Neuronal stem cell (in vitro differentiated cells): Measurements from ENCODE around the gene CIAO2A.
"Not testable (repeated sequence)": the region's sequence is repeated elsewhere in the genome, so short reads cannot be mapped to it uniquely, and the experiment has no call there.

Source experiments
- DNase-seq: peaks from one replicate; pipeline ENCODE4 v3.0.0-alpha.2; 2013; ENCODE audit warnings: low spot score
- H2AFZ ChIP-seq: one replicate; pipeline ENCODE4 v1.6.1; 2013; ENCODE audit warnings: mild to moderate bottlenecking, low read length, inconsistent platforms
- H2AK5ac ChIP-seq: 2 replicates; pipeline ENCODE4 v1.6.1; 2013; ENCODE audit warnings: low read depth, mild to moderate bottlenecking, inconsistent platforms, low read length, moderate library complexity, mixed read lengths
- H2BK120ac ChIP-seq: 2 replicates; pipeline ENCODE4 v1.6.1; 2013; ENCODE audit warnings: low read depth, mild to moderate bottlenecking, inconsistent platforms, low read length, moderate library complexity, mixed read lengths
- H2BK12ac ChIP-seq: one replicate; pipeline ENCODE4 v1.6.1; 2013; ENCODE audit warnings: low read length, inconsistent platforms
- H2BK15ac ChIP-seq: 2 replicates; pipeline ENCODE4 v1.6.1; 2013; ENCODE audit warnings: mild to moderate bottlenecking, low read length, inconsistent platforms, mixed read lengths
- H2BK5ac ChIP-seq: one replicate; pipeline ENCODE4 v1.6.1; 2013; ENCODE audit warnings: inconsistent platforms, mild to moderate bottlenecking, low read length, moderate library complexity
- H3K14ac ChIP-seq: one replicate; pipeline ENCODE4 v1.6.1; 2013; ENCODE audit warnings: low read length, inconsistent platforms
- H3K18ac ChIP-seq: 2 replicates; pipeline ENCODE4 v1.6.1; 2013; ENCODE audit warnings: low read length, inconsistent platforms
- H3K23ac ChIP-seq: 2 replicates; pipeline ENCODE4 v1.6.1; 2013; ENCODE audit warnings: low read depth, mild to moderate bottlenecking, mixed read lengths, low read length, inconsistent platforms; ENCODE audit not compliant: poor library complexity
- H3K27ac ChIP-seq: replicated peaks from 3 replicates; pipeline ENCODE4 v1.5.1; 2013; ENCODE audit warnings: low read length, inconsistent platforms
- H3K27me3 ChIP-seq, 3 experiments: 2 replicates each; pipeline ENCODE4 v1.6.1; 2013; ENCODE audit warnings: low read length in 3 of 3, mild to moderate bottlenecking in 2 of 3, inconsistent platforms in 1 of 3, low read depth in 1 of 3, mixed read lengths in 1 of 3, moderate library complexity in 1 of 3; ENCODE audit not compliant: control insufficient read depth in 3 of 3, insufficient read depth in 3 of 3
- H3K36me3 ChIP-seq, 2 donors: replicated peaks in 1 of 2; 2 replicates each; pipeline ENCODE4 v1.6.1; 2013; ENCODE audit warnings: low read length in 2 of 2; ENCODE audit not compliant: control insufficient read depth in 2 of 2, insufficient read depth in 2 of 2
- H3K4ac ChIP-seq: 2 replicates; pipeline ENCODE4 v1.6.1; 2013; ENCODE audit warnings: inconsistent platforms, mild to moderate bottlenecking, low read length, moderate library complexity
- H3K4me1 ChIP-seq, 2 donors: 1 replicate in 1 of 2; 2 replicates in 1 of 2; pipeline ENCODE4 v1.6.1; 2013; ENCODE audit warnings: low read length in 2 of 2, low read depth in 1 of 2; ENCODE audit not compliant: control insufficient read depth in 2 of 2, insufficient read depth in 1 of 2
- H3K4me2 ChIP-seq: one replicate; pipeline ENCODE4 v1.6.1; 2013; ENCODE audit warnings: mild to moderate bottlenecking, low read length, inconsistent platforms; ENCODE audit not compliant: insufficient read depth, poor library complexity, severe bottlenecking
- H3K4me3 ChIP-seq, 2 donors: 2 replicates each; pipeline ENCODE4 v1.5.1; 2013; ENCODE audit warnings: low read length in 2 of 2, mild to moderate bottlenecking in 2 of 2, inconsistent platforms in 1 of 2, moderate library complexity in 1 of 2
- H3K79me1 ChIP-seq: one replicate; pipeline ENCODE4 v1.6.1; 2013; ENCODE audit warnings: low read depth, mild to moderate bottlenecking, inconsistent platforms, low read length, moderate library complexity
- H3K9ac ChIP-seq: one replicate; pipeline ENCODE4 v1.6.1; 2013; ENCODE audit warnings: mild to moderate bottlenecking, low read depth, low read length, inconsistent platforms; ENCODE audit not compliant: poor library complexity
- H3K9me3 ChIP-seq, 2 donors: replicated peaks in 1 of 2; 2 replicates each; pipeline versions ENCODE3 to v1.6.1; 2013; ENCODE audit warnings: low read length in 2 of 2, mild to moderate bottlenecking in 2 of 2, inconsistent platforms in 1 of 2, low read depth in 1 of 2, mixed read lengths in 1 of 2, moderate library complexity in 1 of 2; ENCODE audit not compliant: control insufficient read depth in 2 of 2, insufficient read depth in 1 of 2
- H4K8ac ChIP-seq: one replicate; pipeline ENCODE4 v1.6.1; 2013; ENCODE audit warnings: low read depth, mild to moderate bottlenecking, inconsistent platforms, low read length, moderate library complexity
- H4K91ac ChIP-seq: one replicate; pipeline ENCODE4 v1.6.1; 2013; ENCODE audit warnings: low read length, low read depth, mild to moderate bottlenecking, inconsistent platforms; ENCODE audit not compliant: poor library complexity
- WGBS, 2 donors: extraction: QIAGEN DNeasy Blood & Tissue Kit; methylation state at CpG; one replicate each; pipeline ENCODE4 v1.1.7; 2013; ENCODE audit warnings: missing lambda C conversion rate in 2 of 2, mixed read lengths in 1 of 2; ENCODE audit not compliant: insufficient read length in 2 of 2, insufficient replicate concordance in 1 of 2; ENCODE audit errors: extremely low coverage in 2 of 2; 5-methylcytosine and 5-hydroxymethylcytosine counted together

The CIAO2A gene

DNA sequence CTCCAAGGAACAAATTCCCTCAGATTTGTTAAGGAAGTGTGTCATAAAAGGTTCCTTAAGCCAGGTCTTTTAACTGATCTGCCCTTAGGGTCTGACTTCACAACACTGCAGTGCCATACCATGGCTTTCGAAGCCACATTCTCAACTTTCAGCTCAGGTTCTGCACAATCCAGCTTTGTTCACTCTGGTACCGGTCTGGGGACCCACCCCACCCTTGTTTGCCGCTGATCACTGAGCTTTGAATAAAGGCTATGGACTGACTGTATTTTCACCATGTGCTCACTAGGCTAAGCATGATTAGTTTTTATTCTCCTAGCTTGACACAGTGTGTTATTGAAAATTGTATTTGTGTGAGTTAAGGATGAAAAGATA is 18.0 kb upstream of the CIAO2A start:
- H3K18ac ChIP-seq = no peak overlapping the region
- H3K4me3 ChIP-seq = no peak overlapping the region
- WGBS, 2 donors = no CpG with 5 or more reads among the region's 3 CpGs
- H2BK5ac ChIP-seq = no peak overlapping the region
- no peaks in the 10 kb centered on the region for H3K27me3 ChIP-seq
- H2AFZ ChIP-seq = no peak overlapping the region
- no peak overlapping the region for H2BK12ac ChIP-seq
- no peak overlapping the region for H3K9ac ChIP-seq
- H2AK5ac ChIP-seq = no peak overlapping the region
- no peak overlapping the region for H3K27ac ChIP-seq
- H3K23ac ChIP-seq = no peak overlapping the region
- no peak for DNase-seq
- no peaks in the 10 kb centered on the region for H3K79me1 ChIP-seq
- no peak overlapping the region for H2BK15ac ChIP-seq
- no peak overlapping the region for H3K4ac ChIP-seq
- no peak overlapping the region for H4K91ac ChIP-seq
- H2BK120ac ChIP-seq = no peak overlapping the region
- H3K36me3 ChIP-seq = peaks cover 8 to 48% of the 10 kb centered on the region in 2 donors
- no peaks in the 10 kb centered on the region for H3K9me3 ChIP-seq
- no peak overlapping the region for H4K8ac ChIP-seq
- no peak overlapping the region for H3K4me2 ChIP-seq
- H3K14ac ChIP-seq = no peak overlapping the region
- peaks cover 0 to 3% of the 10 kb centered on the region in 2 donors for H3K4me1 ChIP-seq

DNA sequence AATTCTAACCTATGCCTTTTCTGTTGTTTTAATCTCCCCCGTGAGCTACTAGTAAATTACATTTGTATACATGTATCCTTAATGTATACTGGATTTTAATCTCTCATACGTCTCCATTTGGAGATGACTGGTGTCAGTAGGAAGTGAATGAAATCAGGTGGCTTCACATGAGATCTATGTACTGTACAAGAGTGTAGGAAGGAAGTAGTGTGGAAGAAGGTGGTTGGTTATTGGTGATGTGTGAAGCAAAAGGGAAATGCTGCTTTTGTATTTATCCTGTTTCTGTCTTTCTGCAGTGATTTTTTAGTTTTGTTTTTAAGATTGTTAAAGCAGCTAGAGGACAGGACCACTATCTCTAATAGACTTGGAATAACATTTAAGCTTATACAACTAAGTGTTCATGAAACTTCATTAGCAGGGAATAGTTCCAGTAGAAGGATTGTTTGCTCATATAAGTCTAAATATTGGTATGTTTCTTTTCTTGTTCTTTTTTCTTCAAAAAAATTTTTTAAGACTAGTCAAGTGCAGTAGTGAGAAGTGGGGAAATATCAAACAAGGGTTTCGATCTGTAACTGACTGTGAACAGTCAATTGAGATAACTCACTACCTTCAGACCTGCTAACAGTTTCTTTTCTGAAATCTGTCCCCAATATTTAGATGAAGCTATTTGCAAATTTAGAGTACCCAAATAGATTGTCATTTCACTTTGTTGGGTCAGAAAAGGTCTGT is 17.5 kb upstream of the CIAO2A start:
- H3K4me3 ChIP-seq = no peak overlapping the region
- H2BK12ac ChIP-seq = no peak overlapping the region
- no peaks in the 10 kb centered on the region for H3K79me1 ChIP-seq
- H2BK120ac ChIP-seq = no peak overlapping the region
- no peak overlapping the region for H3K18ac ChIP-seq
- H2BK5ac ChIP-seq = no peak overlapping the region
- WGBS, 2 donors = no CpG with 5 or more reads among the region's 3 CpGs
- no peaks in the 10 kb centered on the region for H3K27me3 ChIP-seq
- no peak overlapping the region for H4K8ac ChIP-seq
- no peak overlapping the region for H3K14ac ChIP-seq
- no peak overlapping the region for H3K9ac ChIP-seq
- DNase-seq = no peak
- H3K4ac ChIP-seq = no peak overlapping the region
- H3K9me3 ChIP-seq = no peaks in the 10 kb centered on the region
- H2AK5ac ChIP-seq = no peak overlapping the region
- H3K23ac ChIP-seq = no peak overlapping the region
- H3K27ac ChIP-seq = no peak overlapping the region
- H3K36me3 ChIP-seq = peaks cover 7 to 43% of the 10 kb centered on the region in 2 donors
- H4K91ac ChIP-seq = no peak overlapping the region
- no peak overlapping the region for H2AFZ ChIP-seq
- H3K4me1 ChIP-seq = peaks cover 0 to 3% of the 10 kb centered on the region in 2 donors
- no peak overlapping the region for H2BK15ac ChIP-seq
- no peak overlapping the region for H3K4me2 ChIP-seq

DNA sequence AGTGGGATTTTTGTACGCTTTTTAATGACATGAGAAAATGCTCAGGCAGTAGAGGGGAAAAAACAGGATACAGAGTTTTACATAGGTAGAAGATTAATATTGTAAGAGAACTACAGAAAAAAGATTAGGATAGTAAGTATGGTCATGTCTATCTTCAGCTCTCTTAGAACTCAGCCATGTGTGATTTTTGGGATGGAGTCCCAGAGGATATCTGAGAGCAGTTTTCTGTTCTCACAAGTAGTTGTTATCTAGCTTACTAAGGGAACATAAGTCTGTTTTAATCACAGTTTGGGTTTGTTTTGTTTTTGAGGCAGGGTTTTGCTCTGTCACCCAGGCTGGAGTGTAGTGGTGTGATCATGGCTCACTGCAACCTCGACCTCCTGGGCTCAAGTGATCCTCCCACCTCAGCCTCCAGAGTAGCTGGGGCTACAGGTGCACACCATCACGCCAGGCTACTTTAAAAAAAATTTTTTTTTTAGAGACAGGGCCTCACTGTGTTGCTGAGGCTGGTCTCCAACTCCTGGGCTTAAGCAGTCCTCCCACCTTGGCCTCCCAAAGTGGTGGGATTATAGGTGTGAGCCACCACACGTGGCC is 16.6 kb upstream of the CIAO2A start:
- not testable (repeated sequence) for H3K27ac ChIP-seq, H3K4ac ChIP-seq, H2BK12ac ChIP-seq, H3K4me2 ChIP-seq, H3K27me3 ChIP-seq, H3K79me1 ChIP-seq, H2BK15ac ChIP-seq, H2BK120ac ChIP-seq, DNase-seq, H3K9me3 ChIP-seq, H4K91ac ChIP-seq, H3K14ac ChIP-seq, H3K23ac ChIP-seq, H3K4me1 ChIP-seq, H3K18ac ChIP-seq, H4K8ac ChIP-seq, H3K9ac ChIP-seq, H3K4me3 ChIP-seq, H2AK5ac ChIP-seq, H2AFZ ChIP-seq, H2BK5ac ChIP-seq
- no CpG with 5 or more reads among the region's 4 CpGs for WGBS, 2 donors
- peaks cover 6 to 34% of the 10 kb centered on the region in 2 donors for H3K36me3 ChIP-seq

- Histone ChIP-seq H3K27ac (no peak overlapping the region), H2AFZ (no peak overlapping the region), H2BK120ac (no peak overlapping the region), H3K9me3 (peaks cover 0 to 2% of the 10 kb centered on the region in 2 donors), H3K4me1 (peaks cover 0 to 3% of the 10 kb centered on the region in 2 donors), H2BK12ac (no peak overlapping the region), H2BK5ac (no peak overlapping the region), H3K79me1 (peaks cover 4% of the 10 kb centered on the region), H3K27me3 (no peaks in the 10 kb centered on the region), H2BK15ac (no peak overlapping the region), H3K23ac (no peak overlapping the region), H4K8ac (no peak overlapping the region), H3K14ac (no peak overlapping the region), H3K36me3 (peaks cover 0 to 11% of the 10 kb centered on the region in 2 donors), H3K4me3 (no peak overlapping the region), H3K4me2 (no peak overlapping the region), H3K4ac (no peak overlapping the region), H4K91ac (no peak overlapping the region), H2AK5ac (no peak overlapping the region), H3K9ac (no peak overlapping the region), H3K18ac (no peak overlapping the region)
- WGBS, 2 donors = no CpG with 5 or more reads among the region's 1 CpG
- DNase-seq = no peak
These were observed 13.7 kb upstream of the CIAO2A start for GRCh38 chr15:64107337-64107736.
